GM19328 (cell line): ENCODE results near the gene PRMT1.
A peak's percentile ranks its signal among the peaks of the same experiment; 100 is the strongest.

Experiments
- ATAC-seq: cut with Tn5 transposase; IDR thresholded peaks from one replicate; pipeline ENCODE4 v1.9.1; 2021; ENCODE audit warnings: mild to moderate bottlenecking, moderate library complexity; ENCODE audit not compliant: unreplicated experiment

PRMT1 gene

DNA sequence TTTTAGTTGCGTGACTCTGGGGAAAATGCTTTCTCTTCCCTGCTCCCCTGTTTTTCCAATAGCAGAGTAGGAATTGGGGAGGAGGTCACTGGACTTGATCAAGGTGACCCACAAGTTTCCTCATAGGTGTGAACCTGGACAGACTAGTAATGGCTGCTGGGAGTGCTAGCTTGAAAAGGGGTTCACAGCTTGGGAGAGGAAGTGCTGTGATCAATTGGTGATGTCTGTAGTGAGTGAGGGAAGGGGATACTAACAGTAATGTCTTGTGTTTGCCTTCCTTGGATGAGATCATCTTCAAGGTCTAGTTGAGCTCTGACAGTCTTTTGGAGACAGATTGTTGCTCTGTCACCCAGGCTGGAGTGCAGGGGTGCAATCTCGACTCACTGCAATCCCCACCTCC, 9.6 kb upstream of the PRMT1 start:
- ATAC-seq, result no peak

DNA sequence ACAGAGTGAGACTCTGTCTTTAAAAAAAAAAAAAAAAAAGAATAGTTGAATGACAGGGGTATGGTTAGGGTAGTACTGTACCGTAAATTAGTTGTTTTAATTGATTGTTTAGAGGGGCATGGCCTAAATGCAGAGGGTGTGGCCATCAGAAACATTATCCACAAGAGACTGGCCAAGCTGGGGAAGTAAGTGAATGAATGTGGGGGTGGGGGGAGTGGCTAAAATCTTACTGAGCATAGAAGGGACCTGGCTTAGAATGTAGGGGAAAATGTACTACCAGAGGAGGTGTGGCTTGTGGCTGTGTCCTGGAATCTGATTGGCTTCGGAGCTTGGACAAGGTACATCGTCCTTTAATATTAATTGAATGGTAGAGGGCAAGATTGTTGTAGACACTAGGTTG, 7.6 kb upstream of the PRMT1 start:
- no peak for ATAC-seq

DNA sequence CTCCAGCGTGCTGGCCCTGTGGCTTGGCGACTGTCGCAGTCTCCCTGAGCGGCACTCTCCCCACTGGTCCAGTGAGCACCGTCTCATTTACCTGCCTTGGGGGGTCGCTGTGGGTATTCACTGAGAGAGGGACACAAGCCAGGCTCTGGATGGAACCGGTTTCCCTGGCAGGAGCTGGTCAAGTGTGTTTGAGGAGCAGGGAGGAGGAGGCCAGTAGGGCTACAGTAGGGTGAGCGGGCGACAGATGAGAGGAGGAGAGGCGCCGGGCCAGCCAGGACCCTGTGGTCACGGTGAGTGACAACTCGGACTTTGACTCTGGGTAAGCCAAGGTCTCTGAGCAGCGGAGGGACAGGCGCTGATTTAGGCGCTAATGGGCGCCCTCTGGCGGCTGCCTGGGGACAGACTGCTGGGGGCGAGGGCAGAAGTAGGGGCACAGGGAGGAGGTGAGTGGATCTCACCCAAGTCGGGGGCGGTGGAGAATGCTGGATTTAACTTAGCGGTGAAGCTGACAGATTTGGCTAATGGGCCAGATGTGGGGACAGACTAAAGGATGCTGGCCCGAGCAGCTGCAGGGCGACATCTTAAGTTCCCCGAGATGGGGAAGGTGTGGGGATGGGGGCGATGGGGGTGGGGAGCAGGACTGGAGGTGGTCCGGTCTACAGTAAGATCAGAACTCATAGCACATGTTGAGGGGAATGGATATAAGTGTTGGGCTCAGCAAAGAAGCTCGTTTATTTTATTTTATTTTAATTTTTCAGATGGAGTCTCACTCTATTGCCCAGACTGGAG, 4.7 kb upstream of the PRMT1 start:
- no peak for ATAC-seq

DNA sequence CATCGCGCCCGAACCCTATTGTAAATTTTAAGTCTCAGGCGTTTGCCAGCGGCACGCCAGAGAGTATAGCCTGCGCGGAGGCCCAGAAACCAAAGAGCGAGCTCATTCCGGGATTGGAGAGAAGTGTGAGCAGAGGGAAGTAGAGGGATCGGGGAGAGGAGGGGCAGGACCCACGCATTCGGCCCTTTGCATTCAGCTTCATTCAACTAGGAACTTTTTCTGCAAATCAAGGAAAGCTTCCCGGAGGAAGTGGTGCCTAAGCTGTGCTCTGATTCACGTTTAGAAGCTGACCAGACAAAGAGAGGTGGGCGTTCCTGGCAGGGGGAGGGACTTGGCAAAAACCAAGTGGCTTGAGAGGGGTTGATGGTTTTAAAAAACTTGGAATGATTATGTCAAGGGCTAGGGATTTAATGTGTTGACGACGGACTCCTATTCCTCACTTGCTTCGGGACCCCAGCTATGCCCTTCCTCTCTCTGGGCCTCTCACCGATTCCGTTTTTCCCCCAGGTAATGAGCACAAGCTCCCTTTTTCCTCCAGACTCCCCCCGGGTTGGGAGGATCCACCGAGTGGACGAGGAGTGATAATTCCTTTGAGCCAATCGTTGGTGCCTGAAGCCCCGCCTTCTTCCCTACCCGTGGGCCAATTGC, 811 bp upstream of the PRMT1 start:
- ATAC-seq, result no peak

DNA sequence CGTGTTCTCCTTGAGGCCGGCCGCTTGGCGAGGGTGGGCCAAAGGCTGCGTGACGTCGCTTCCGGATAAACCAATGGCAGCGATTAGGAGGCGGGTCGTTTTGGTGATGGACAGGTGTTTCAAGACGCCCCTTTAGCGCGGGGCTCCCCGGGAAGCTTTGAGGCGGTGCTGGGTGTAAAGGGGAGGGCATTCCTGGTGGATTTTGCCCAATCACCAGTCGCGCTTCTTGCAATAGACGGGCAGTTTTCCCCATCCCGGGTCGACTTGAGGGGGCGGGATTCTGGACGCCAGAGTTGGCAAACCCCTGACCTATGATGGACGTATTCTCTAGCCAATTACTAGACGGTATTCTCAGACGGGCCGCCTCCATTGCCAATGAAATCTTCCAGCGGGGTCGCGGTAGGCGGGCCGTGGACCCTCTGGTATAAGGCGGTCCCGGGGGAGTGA, 264 bp upstream of the PRMT1 start:
- ATAC-seq, result peak; percentile 70

DNA sequence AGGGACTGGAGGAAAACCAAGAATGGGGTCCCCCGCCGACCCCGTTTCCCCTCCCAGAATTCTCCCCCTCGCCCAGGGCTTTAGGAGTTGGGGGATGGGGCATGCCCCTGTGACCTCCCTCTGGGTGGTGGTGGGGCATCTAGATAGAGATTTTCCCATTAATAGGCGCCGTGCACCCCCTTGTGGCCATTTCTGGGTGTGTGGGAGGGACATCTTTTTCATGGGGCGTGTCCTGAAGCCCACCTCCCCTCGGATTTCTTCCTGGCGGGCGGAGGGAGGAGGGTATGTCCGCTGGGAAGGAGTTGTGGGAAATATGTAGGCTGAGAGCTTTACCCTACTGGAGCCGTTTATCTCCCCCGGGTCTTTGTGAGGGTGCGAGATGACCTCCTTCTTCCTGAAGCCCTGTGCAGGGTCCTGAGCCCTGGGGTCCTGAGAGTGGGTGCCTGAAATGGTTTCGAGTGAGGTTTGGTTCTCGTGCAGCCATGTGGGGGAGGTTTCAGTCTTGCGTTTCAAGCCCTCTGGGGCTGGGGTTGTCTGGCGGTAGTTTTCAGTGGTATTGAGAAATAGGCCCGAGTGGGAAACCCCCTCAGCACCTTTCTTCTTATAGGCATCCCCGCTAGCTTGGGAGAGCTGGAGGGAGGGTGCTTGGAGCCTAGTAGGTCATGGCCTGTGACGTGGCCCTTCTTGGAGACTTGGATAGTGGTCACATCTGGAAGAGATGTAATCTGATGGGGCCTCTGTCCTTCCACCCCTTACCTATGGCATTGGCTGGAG, 1.0 kb downstream of the PRMT1 start:
- no peak for ATAC-seq

DNA sequence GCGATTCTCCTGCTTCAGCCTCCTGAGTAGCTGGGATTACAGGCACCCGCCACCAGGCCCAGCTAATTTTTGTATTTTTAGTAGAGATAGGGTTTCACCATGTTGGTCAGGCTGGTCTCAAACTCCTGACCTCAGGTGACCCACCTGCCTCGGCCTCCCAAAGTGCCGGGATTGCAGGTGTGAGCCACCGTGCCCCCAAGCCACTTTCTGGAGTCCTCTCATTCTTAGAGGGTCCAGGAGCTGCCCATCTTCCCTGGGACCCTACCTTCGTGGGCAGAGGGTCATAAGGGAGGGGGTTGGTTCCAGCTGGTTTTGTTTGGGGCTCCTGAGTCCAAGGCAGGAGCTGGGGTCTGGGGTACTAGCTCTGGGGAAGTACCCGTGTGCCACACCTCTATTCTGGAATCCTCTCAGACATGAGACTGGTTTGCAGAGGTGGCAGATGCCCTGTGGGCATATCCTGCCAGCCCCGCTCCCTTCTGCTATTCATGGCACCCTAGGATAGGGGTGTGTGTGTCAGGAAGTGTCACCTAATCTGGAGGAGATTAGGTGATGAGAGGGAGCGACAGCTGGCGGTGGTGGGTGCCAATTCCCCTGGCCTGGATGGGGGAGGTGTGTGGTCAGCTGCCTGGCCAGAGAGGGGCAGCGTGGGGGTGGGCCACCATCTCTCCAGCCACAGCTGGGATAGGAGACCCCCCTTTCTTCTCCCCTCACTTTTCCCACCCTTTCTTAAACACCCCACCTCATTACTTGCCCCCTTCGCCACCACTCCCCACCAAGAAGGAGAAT, 2.1 kb downstream of the PRMT1 start:
- ATAC-seq, result no peak

DNA sequence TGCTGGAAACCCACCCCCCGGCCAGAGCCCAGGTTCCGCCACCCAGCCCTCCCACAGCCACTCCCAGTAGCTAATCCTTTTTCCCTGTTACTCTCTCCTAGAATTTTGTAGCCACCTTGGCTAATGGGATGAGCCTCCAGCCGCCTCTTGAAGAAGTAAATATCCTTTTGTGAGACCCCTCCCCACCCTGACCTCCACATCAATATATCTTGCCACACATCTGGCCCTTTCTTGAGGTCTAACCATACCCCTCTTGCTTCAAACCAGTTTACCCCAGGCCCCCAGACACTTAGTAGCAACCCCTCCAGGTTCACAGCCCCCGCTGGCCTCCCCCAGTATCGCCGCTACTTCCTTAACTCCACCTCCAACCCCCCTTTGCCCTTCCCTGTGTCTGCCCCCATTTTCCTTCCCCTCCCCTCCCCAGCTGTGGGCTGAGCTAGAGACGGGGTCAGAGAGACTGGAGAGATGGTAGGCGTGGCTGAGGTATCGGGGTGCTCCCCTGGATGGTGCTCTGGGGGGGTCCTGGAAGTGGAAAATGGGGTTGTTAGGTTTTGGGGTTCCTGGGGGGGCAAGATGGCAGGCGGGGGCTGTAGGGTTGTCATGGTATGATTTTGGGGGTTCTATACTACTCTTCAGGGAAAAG, 2.8 kb downstream of the PRMT1 start:
- ATAC-seq, result no peak

DNA sequence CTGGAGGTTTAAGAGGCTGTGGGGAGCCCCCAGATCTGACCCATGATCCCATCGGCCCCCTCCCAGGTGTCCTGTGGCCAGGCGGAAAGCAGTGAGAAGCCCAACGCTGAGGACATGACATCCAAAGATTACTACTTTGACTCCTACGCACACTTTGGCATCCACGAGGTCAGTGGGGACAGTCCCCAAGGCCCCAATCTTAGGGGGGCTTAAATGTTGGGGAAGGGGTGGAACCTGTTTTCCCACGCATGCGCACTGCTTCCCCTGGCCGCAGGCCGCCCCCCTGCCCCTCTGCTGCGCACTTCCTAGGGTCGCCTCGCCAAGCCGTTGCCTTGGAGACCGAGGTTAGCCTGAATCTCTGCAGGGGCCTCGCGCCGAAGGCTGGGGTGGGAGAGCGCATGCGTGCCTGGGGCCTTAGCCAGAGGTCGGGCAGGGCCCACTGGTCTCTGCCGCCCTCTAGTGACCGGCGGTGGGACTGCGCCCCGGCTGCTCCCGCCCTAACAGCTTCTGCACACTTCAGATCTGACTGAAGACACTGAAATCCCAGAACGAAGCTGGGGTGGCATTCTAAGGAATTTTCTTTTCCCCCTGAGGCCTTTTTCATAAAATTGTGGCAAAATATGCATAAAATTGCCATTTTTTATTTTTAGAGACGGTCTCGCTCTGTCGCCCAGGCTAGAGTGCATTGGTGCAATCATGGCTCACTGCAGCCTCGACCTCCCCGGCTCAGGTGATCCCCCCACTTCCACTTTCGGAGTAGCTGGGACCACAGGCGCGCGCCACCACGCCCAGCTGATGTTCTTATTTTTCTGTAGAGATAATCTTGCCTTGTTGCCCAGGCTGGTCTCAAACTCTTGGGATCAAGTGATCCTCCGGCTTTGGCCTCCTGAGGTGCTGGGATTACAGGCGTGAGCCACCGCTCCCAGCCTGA, 3.6 kb downstream of the PRMT1 start:
- ATAC-seq, result no peak

DNA sequence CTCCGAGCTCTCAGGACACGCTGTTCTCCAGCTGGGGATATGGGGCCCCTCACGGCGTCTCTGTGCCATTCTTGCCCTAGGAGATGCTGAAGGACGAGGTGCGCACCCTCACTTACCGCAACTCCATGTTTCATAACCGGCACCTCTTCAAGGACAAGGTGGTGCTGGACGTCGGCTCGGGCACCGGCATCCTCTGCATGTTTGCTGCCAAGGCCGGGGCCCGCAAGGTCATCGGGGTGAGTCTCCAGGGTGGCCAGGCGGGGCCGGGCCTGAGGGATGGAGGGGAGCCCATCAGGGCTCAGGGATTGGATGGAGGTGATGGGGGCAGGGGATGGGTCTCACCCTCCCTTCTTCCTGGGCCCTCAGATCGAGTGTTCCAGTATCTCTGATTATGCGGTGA, 4.8 kb downstream of the PRMT1 start:
- no peak for ATAC-seq

DNA sequence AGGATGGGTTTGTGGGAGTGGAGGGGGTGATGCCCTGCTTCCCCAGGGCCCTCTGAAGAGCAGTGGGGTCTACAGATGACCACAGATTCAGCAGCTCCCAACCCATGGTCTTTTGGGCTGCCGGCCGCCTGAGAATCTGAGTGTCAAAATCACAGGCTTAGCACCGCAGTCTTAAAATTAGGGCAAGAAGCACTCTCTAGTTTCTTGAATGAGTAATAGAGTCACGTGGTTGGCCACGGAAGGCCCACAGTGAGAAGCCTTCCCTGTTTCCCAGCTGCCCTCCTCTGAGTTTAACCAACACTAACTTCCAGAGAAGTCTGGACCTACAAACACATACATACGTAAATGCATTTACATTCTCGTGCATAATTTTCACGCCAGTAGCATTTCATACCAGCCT, 5.2 kb downstream of the PRMT1 start:
- no peak for ATAC-seq

DNA sequence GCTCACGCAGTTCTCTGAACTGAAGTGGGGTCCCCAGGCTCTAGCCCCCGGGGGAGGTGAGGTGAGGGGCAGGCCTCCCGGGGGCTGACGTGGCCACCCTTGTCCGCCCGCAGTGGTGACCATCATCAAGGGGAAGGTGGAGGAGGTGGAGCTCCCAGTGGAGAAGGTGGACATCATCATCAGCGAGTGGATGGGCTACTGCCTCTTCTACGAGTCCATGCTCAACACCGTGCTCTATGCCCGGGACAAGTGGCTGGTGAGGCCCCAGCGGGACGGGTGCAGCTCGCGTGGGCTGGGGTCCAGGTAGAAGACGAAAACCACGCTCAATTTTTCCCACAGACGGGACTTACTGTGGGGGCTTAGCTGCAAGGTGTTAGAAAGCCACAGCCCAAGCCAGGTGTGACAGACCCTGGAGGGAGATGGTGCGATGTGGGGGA, 6.8 kb downstream of the PRMT1 start:
- no peak for ATAC-seq

DNA sequence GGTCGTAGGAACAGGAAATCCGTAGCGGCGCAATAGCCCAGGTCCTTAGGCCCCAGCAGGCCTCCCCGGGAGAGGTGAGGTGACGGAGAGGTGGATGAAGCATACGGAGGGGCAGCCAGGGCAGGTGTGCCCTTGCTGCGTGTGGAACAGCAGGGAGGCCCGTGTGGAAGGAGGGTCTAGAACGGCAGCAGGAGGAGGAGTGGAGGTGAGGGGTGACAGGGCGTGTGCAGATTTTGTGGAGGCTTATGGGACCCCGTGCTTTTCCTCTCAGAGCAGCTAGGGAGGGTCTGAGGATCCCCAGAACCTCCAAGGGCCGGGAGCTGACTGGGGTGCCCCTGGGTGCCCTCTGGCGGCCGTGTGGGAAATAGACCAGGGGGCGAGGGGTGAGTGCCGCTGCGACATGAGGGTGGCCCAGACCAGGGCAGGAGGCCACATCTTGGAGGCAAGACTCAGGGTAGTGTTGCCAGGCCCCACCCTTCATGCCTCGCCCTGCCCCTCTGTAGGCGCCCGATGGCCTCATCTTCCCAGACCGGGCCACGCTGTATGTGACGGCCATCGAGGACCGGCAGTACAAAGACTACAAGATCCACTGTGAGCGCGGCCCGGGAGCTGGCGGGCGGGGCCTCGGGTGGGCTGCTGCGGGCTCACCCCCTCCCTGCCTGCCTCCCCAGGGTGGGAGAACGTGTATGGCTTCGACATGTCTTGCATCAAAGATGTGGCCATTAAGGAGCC, 7.3 kb downstream of the PRMT1 start:
- ATAC-seq, result no peak

DNA sequence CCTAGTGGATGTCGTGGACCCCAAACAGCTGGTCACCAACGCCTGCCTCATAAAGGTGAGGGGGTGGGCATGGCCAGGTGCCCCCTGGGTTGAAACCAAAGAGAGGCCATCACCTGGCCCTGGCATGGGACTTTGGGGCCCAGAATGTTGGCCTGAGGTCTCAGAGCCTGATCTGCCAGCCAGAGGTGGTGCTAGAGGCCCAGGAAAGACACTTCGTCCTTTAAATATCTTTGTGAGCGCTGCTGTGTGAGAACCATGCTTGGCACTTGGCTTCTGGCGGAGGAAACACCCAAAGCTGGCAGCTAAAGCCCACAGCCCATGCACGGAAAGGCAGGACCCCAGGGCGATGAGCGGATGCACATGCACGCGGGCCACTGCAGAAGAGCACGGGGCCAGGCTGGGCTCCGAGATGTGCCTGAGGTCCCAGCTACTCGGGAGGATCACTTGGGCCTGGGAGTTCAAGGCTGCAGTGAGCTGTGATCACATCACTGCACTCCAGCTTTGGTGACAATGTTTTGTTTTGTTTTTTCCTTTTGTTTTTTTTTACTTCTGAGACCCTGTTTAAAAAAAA, 8.0 kb downstream of the PRMT1 start:
- no peak for ATAC-seq

DNA sequence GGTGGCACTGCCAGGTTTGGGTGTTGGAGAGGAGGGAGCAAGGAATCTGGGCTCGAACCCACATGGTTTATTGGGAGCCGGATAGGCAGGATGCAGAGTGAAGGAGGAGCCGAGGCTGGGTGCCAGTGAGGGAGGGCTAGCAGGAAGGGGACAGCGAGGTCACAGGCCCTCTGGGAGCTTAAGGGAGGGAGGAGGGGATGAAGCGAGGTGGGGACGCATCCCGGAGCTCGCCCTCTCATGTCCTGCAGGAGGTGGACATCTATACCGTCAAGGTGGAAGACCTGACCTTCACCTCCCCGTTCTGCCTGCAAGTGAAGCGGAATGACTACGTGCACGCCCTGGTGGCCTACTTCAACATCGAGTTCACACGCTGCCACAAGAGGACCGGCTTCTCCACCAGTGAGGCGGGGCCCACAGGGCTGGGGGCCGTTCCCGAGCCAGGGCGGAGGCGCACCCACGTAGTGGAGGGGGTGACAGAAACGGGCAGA, 8.8 kb downstream of the PRMT1 start:
- ATAC-seq, result no peak

DNA sequence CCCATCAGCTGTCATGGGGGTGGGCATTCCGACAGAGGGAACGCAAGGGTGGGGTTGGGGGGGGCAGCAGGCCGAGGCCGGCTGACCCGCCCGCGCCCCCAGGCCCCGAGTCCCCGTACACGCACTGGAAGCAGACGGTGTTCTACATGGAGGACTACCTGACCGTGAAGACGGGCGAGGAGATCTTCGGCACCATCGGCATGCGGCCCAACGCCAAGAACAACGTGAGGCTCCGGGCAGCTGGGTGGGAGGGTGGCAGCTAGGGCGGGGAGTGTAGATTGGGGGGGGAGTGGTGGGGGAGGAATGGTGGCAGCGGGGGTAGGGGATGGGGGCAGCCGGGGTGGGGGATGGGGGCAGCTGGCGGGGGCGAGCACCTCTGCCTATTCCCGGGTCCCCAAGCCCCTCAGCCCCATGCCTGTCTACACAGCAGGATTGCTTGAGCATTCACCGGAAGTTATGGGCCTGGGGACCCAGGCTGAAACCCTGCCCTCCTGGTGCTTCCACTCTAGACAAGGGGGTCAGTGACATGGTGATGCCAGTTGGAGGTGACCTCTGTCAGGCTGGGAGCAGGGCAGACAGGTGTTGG, 9.5 kb downstream of the PRMT1 start:
- no peak for ATAC-seq

DNA sequence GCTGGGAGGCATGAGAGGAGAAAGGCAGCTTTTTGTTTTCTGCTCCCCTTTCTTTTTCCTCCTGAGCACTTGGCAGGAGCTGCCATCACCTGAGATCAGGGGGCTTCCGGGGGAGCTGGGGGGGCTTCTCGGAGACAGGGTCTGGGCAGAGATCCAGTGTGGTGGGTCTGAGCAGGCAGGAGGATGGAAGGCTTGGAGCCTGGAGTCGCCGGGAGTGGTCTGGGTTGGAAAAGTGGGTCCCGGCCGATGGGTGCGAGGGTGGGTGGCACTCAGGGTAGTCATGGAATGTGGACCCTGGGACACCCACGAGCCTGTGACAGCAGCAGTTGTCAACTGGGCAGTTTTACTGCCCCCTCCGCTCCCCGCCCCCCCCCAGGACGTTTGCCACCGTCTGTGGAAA, 10.1 kb downstream of the PRMT1 start:
- ATAC-seq, result no peak
